HG02943 (cell line): ENCODE measurements around the gene LTA.

ENCODE experiments used
- ATAC-seq: cut with Tn5 transposase; IDR thresholded peaks from one replicate; pipeline ENCODE4 v1.9.1; 2021; ENCODE audit warnings: mild to moderate bottlenecking, low read depth, moderate library complexity; ENCODE audit not compliant: unreplicated experiment

LTA gene

GRCh38 chr6:31572041-31572911 is at the start of gene LTA:
Gene LTA (plus strand): TSS chr6:31572289. CDS start chr6:31572743, 454 bp downstream.
- ATAC-seq, result peak; percentile 35

GRCh38 chr6:31525553-31525931 is 46.5 kb upstream of the LTA start:
- no peak for ATAC-seq

- ATAC-seq, result no peak
These were observed 46.0 kb upstream of the LTA start for GRCh38 chr6:31525932-31526591.

GRCh38 chr6:31528307-31528777 is 43.7 kb upstream of the LTA start:
- ATAC-seq, result no peak

- no peak for ATAC-seq
These were observed 43.2 kb upstream of the LTA start, which contains the start of gene MCCD1 for GRCh38 chr6:31528821-31529328. Gene MCCD1 (plus strand): TSS chr6:31528962. CDS start chr6:31529015, 53 bp downstream.

GRCh38 chr6:31529329-31530150 is 42.5 kb upstream of the LTA start:
- ATAC-seq, result no peak

- no peak for ATAC-seq
These were observed 41.4 kb upstream of the LTA start for GRCh38 chr6:31530659-31531058.

GRCh38 chr6:31531162-31531561 is 40.9 kb upstream of the LTA start:
- no peak for ATAC-seq

- ATAC-seq, result no peak
These were observed 40.1 kb upstream of the LTA start for GRCh38 chr6:31531771-31532643.

- no peak for ATAC-seq
These were observed 39.2 kb upstream of the LTA start for GRCh38 chr6:31532644-31533454.

- ATAC-seq, result no peak
These were observed 38.6 kb upstream of the LTA start for GRCh38 chr6:31533455-31533841.

- ATAC-seq, result no peak
These were observed 38.1 kb upstream of the LTA start for GRCh38 chr6:31534011-31534410.

- ATAC-seq, result no peak
These were observed 37.5 kb upstream of the LTA start for GRCh38 chr6:31534521-31535040.

GRCh38 chr6:31535538-31536324 is 36.4 kb upstream of the LTA start:
- no peak for ATAC-seq

- ATAC-seq, result no peak
These were observed 33.2 kb upstream of the LTA start for GRCh38 chr6:31538805-31539400.

GRCh38 chr6:31540640-31541039 is 31.4 kb upstream of the LTA start:
- ATAC-seq, result no peak

- no peak for ATAC-seq
These were observed 30.9 kb upstream of the LTA start for GRCh38 chr6:31541059-31541657.
